Heart right ventricle (tissue), 16 donors: ENCODE measurements around the gene NT5C1B. TPM values are rescaled to one million over a fixed set of nuclear protein-coding genes. Genes with fewer than 3 reads are reported as not detected.

ENCODE experiments used
- ATAC-seq, 8 donors: fragments of 200-7000 bp; cut with Tn5 transposase; one replicate each; pipeline ENCODE4 v1.9.1; 2020; ENCODE audit warnings: mild to moderate bottlenecking in 8 of 8, moderate library complexity in 8 of 8, moderate number of reproducible peaks in 1 of 8
- DNase-seq, 2 donors: peaks; one replicate each; pipeline ENCODE4 v3.0.0-alpha.2; 2020
- H3K27ac ChIP-seq, 10 donors: fragments of 200-600 bp; sonication (generic) in 2 of 10; one replicate each; pipeline versions ENCODE4 v1.5.0 to v1.8.0; 2020 to 2022; ENCODE audit warnings: mild to moderate bottlenecking in 3 of 10
- H3K27me3 ChIP-seq, 7 donors: fragments of 200-600 bp; one replicate each; pipeline ENCODE4 v1.8.0; 2021 to 2022; ENCODE audit warnings: mild to moderate bottlenecking in 2 of 7
- H3K36me3 ChIP-seq, 9 donors: fragments of 200-600 bp; sonication (generic) in 1 of 9; one replicate each; pipeline versions ENCODE4 v1.5.0 to v1.8.0; 2020 to 2022; ENCODE audit warnings: mild to moderate bottlenecking in 2 of 9
- H3K4me1 ChIP-seq, 9 donors: fragments of 200-600 bp; sonication (generic) in 1 of 9; one replicate each; pipeline versions ENCODE4 v1.5.0 to v1.8.0; 2020 to 2022; ENCODE audit warnings: mild to moderate bottlenecking in 4 of 9
- H3K4me3 ChIP-seq, 10 donors: fragments of 200-600 bp; sonication (generic) in 2 of 10; one replicate each; pipeline versions ENCODE4 v1.5.0 to v1.8.0; 2020 to 2022; ENCODE audit warnings: mild to moderate bottlenecking in 7 of 10, moderate library complexity in 2 of 10
- H3K9me3 ChIP-seq, 11 donors: fragments of 200-600 bp in 10 of 11; sonication (generic) in 2 of 11; one replicate each; pipeline versions ENCODE4 v1.5.0 to v1.8.0; 2013 to 2022; ENCODE audit warnings: mild to moderate bottlenecking in 2 of 11, control low read depth in 1 of 11, moderate library complexity in 1 of 11
- WGBS, 2 donors: extraction: QIAGEN DNeasy Blood & Tissue Kit; methylation state at CpG; one replicate each; pipeline ENCODE4 v1.1.7; 2013; ENCODE audit warnings: inconsistent platforms in 1 of 2; 5-methylcytosine and 5-hydroxymethylcytosine counted together
- intact Hi-C, 10 donors: fragments of 100-400 bp; cut with DNase I; formaldehyde crosslinking; loops; one replicate each; pipeline versions ENCODE4 v1.11.1 to v1.14.2; 2022
- polyA plus RNA-seq, 2 donors: library from polyadenylated mRNA; stranded (reverse); fragments of 200-250 nt; gene quantifications; one replicate each; pipeline ENCODE4 v1.2.3, GENCODE V29; 2013
- total RNA-seq, 10 donors: library from RNA; stranded (reverse); fragmentation: NEBNext Ultra II Directional in 3 of 10; extraction: Animal tissue kit (Norgen Biotek cat#: 25700) in 3 of 10; gene quantifications; one replicate each; pipeline versions ENCODE4 v1.2.1 to v1.2.4, GENCODE V29; 2021 to 2023
- TF ChIP-seq, protein P1 (sequence below), 9 donors: fragments of 200-600 bp; sonication (generic) in 2 of 9; IDR thresholded peaks; one replicate each; pipeline versions ENCODE4 v1.5.0 to v1.8.0; 2021 to 2022; ENCODE audit warnings: antibody characterized with exemption in 9 of 9, mild to moderate bottlenecking in 5 of 9, moderate library complexity in 1 of 9
- donor health status: Arrhythmogenic right ventricular cardiomyopathy.
- donor health status: ischemic (EF 13 %, LVEDD 7.1; RV severe dilation, severe dysfunction).
- donor health status: healthy with polysubstance abuse.
- donor health status: DM: no; HTN: yes; CAD: no.
- donor health status: DM: no; HTN: no; CAD: no.
- donor health status: ischemic (EF 25% LVEDD 6.9; RV normal size, moderate dysfunction).
- donor health status: ischemic (EF 25% LVEDD 5.7; RV mildly dilated, moderate dysfunction).
- donor health status: healthy.
- donor health status: DM: yes; HTN: yes; CAD: no.
- donor health status: Ischemic cardiomyopathy.
- donor health status: ischemic (EF 35%, LVEDD 5.7; RV mildly dilated, moderate dysfunction).
- donor health status: nonischemic (EF 11% LVEDD 7.7; RV severe dilation, severe dysfunction).
- donor health status: DM: yes; HTN: yes; CAD: no.
- donor health status: PGD.
- donor health status: ischemic (EF 29% LVEDD 5.4; RV normal size, mild dysfunction).
- donor health status: nonischemic (EF 23%, LVEDD 6.1; RV moderate dilation, normal function).

NT5C1B gene
- total and polyA plus RNA-seq, 12 donors: not detected

DNA sequence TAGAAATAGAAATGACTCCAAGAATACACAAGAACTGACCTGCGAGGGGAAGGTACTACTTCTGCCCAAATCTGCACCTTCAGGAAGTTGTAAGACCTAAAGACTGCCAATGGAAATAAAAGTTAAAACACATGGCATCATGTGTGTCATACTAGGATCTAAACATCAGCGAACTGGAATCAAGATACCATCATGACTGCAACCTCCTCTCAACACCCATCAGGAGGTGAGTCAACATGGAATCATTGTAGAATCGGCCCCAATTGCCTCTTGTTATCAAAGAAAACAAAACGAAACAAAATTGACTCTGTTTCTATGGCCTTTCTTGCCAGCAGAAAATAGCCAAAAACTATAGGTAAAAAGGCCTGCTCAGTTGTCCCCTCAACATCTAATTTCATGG is 44.0 kb downstream of the NT5C1B start:
- no peak overlapping the region for H3K27ac ChIP-seq
- DNase-seq (no peak), ATAC-seq (no peak)
- H3K4me3 ChIP-seq: no peak overlapping the region
- WGBS, 2 donors: 85 to 90% methylated on average over 4 of the region's 4 CpGs
- H3K9me3 ChIP-seq: peaks cover 0 to 7% (median 0%) of the 10 kb centered on the region in 11 donors
- peaks cover 0 to 6% (median 0%) of the 10 kb centered on the region in 9 donors for H3K36me3 ChIP-seq
- peaks cover 0 to 30% (median 5%) of the 10 kb centered on the region in 9 donors for H3K4me1 ChIP-seq
- no peaks in the 10 kb centered on the region for H3K27me3 ChIP-seq
- intact Hi-C loops: no loop called here
- TF ChIP-seq, protein P1, sequence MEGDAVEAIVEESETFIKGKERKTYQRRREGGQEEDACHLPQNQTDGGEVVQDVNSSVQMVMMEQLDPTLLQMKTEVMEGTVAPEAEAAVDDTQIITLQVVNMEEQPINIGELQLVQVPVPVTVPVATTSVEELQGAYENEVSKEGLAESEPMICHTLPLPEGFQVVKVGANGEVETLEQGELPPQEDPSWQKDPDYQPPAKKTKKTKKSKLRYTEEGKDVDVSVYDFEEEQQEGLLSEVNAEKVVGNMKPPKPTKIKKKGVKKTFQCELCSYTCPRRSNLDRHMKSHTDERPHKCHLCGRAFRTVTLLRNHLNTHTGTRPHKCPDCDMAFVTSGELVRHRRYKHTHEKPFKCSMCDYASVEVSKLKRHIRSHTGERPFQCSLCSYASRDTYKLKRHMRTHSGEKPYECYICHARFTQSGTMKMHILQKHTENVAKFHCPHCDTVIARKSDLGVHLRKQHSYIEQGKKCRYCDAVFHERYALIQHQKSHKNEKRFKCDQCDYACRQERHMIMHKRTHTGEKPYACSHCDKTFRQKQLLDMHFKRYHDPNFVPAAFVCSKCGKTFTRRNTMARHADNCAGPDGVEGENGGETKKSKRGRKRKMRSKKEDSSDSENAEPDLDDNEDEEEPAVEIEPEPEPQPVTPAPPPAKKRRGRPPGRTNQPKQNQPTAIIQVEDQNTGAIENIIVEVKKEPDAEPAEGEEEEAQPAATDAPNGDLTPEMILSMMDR (IDR thresholded peaks at IDR 0.05): no peak

DNA sequence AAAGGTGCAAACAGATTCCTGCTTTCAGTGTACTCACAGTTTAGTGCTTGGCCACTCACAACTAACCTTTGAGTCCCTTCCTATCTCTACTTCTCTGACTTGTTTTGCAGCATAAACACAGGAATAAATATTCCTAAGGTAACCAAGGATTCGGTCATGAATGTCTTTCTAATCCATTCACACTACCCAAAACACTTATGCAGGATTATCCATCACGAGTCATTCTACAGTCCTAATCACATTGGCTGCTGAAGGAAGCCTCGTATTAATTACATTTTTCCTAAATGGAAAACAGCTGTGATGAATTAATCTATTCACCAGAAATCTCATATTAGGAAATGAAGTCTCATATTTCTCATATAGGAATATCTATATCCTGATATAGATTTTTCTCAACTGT is 45.2 kb downstream of the NT5C1B start:
- H3K36me3 ChIP-seq: no peaks in the 10 kb centered on the region
- WGBS, 2 donors: 43 to 56% methylated on average over 3 of the region's 3 CpGs
- TF ChIP-seq, protein P1 (IDR thresholded peaks at IDR 0.05): no peak
- ATAC-seq (no peak), DNase-seq (no peak)
- no peaks in the 10 kb centered on the region for H3K27me3 ChIP-seq
- no peak overlapping the region for H3K27ac ChIP-seq
- H3K9me3 ChIP-seq: peaks cover 0 to 7% (median 0%) of the 10 kb centered on the region in 11 donors
- peaks cover 0 to 26% (median 3%) of the 10 kb centered on the region in 9 donors for H3K4me1 ChIP-seq
- intact Hi-C loops: no loop called here
- H3K4me3 ChIP-seq: no peak overlapping the region

DNA sequence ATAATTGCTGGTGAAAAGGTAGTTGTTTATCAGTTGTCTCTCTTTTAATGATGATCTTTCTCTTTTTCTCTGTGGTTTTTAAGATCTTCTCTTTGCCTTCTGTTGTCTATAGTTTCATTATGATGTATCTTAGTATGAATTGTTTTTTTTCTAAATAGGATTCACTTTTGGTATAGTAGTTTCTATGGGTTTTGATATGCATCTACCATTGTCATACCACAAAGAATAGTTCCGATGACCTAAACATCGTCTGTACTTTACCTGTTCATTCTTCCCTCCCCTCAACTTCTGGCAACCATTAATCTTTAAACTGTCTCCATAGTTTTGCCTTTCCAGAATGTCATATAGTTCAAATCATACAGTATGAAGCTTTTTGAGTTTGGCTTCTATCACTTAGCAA is 48.5 kb downstream of the NT5C1B start:
- Histone ChIP-seq H3K27me3 (no peaks in the 10 kb centered on the region), H3K9me3 (peaks cover 0 to 7% (median 0%) of the 10 kb centered on the region in 11 donors), H3K4me1 (peaks cover 0 to 12% (median 0%) of the 10 kb centered on the region in 9 donors), H3K4me3 (no peak overlapping the region), H3K27ac (no peak overlapping the region), H3K36me3 (no peaks in the 10 kb centered on the region)
- TF ChIP-seq, protein P1 (IDR thresholded peaks at IDR 0.05): no peak
- intact Hi-C loops: no loop called here
- ATAC-seq (no peak), DNase-seq (no peak)
- 94% methylated on average over 2 of the region's 2 CpGs for WGBS, 2 donors

DNA sequence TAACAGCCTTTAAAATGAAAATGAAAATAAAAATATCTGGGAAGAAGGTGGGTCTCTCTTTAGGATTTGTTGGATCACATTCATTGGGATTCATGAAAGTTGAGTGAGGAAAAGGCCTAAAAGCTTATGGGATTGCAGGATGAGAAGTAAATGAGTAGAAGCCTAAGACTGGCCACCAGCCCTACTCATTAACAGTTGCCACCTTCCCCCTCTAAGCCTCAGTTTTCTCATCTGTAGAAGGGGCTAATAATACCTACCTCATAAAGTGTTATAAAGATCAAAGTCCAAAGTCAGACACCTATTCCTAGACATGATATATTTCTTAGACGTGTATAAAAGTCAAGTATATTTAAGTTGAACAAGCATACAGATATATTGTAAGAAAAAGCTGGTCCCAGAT is 52.7 kb downstream of the NT5C1B start:
- TF ChIP-seq, protein P1 (IDR thresholded peaks at IDR 0.05): no peak
- intact Hi-C loops: no loop called here
- Histone ChIP-seq H3K4me1 (no peaks in the 10 kb centered on the region), H3K9me3 (peaks cover 0 to 7% (median 0%) of the 10 kb centered on the region in 11 donors), H3K4me3 (no peak overlapping the region), H3K27ac (no peak overlapping the region), H3K36me3 (no peaks in the 10 kb centered on the region), H3K27me3 (no peaks in the 10 kb centered on the region)
- ATAC-seq: no peak
- WGBS, 2 donors: 85 to 94% methylated on average over 1 of the region's 1 CpG
- no peak for DNase-seq
